SK-N-MC (cell line): ENCODE measurements around the gene SP6.

Experiments
- EZH2 ChIP-seq: fragments of 200-600 bp; sonication (generic); IDR thresholded peaks from one replicate; pipeline ENCODE4 v1.6.1; 2017; ENCODE audit warnings: antibody characterized with exemption
- FOXP2 ChIP-seq: optimal IDR thresholded peaks from 2 replicates; pipeline ENCODE3; 2011; ENCODE audit warnings: mild to moderate bottlenecking, moderate library complexity; ENCODE audit not compliant: insufficient read depth; ENCODE audit errors: extremely low read length, control extremely low read depth
- POLR2AphosphoS5 ChIP-seq: IDR thresholded peaks from 2 replicates; pipeline ENCODE4 v1.6.1; 2012; ENCODE audit warnings: mild to moderate bottlenecking, low read depth, low read length, borderline replicate concordance

DNA sequence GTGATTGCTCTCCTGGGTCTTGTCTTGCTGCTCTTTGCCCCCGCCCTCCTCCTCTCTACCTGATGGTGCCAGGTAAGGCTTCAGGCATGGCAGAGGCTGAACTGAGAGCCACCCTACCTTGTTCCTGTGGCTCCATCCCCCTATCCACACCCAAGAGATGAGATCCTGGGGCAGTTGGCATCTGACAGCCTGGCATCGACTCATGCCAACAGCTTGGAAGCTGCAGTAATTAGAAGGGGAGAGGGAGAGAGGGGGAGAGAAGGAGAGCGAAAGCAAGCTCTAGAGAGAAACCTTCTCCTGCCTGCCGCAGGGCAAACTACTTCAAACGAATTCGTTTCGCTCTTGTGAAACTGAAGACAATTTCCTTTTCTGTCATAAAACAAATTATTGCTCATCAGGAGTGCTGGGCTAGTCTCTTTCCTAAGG is 13.8 kb upstream of the SP6 start:
- TF ChIP-seq POLR2AphosphoS5: peak; percentile 59; the same call in 1 of the 2 replicates
- no peak for TF ChIP-seq EZH2
- no peak for TF ChIP-seq FOXP2
